Measurements from ENCODE around the gene ANKZF1.

The ANKZF1 gene

GRCh38 chr2:219228041-219228910 lies 1.3 kb upstream of the ANKZF1 start:
- DNase-seq (ENCODE audit: low read depth, low spot score) = no peak

DNA sequence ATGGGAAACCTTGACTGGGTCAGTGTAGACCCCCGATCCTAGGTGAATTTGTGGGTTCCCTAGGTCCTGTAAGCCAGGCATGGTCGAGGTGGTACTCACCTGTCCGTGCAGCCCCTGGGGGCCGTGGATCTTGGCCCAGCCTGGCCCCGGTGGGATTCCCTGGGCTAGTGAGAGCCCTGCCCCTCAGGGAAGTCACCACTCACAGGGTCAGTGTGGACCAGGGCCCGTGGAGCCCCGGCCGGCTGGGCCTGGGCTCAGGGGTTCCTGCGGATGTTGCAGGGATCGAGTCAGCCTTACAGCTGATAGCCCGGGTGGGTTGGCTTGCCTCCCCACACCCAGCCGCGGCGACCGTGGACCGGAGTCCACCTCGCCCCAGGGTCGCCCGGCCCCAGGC lies 698 bp upstream of the ANKZF1 start:
- no peak for DNase-seq (ENCODE audit: low read depth, low spot score)

DNA sequence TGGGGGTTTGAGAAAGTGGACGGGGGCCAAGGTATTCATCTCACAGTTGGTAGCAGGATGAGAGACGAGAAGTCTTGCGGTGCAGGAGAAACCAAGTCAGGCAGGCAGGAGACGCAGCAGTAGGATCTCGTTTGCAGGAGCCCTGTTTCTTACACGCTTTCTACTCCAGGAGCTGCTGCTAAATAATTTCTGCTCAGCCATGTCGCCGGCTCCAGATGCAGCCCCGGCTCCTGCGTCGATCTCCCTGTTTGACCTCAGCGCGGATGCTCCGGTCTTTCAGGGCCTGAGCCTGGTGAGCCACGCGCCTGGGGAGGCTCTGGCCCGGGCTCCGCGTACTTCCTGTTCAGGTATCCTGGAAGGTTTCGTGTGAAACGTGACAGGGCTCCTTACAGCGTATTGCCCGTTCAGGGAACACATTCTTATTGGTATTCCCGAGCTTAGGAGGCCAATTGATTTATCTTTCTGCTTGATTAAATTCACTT lies 494 bp downstream of the ANKZF1 start:
- peak; percentile 73 for DNase-seq (ENCODE audit: low read depth, low spot score)

DNA sequence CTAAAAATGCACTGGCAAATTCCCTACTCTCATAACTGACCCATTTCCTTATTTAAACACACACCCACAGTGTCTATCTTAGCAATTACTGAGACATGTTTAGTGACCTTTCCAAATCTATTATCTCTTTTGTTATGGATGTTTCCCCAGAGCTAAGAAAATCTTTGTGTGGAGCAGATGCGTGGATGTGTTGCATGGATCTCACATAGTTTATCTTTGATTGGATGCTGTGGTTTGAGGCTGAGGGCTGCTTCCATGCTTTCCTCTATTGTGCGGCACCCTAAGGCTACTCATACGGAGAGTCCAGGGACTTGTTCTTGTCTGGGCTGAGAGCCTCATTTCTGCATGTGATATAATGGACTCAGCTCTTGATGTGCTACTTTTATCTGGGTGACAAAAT lies 4.7 kb downstream of the ANKZF1 start:
- no peak for DNase-seq (ENCODE audit: low read depth, low spot score)

DNA sequence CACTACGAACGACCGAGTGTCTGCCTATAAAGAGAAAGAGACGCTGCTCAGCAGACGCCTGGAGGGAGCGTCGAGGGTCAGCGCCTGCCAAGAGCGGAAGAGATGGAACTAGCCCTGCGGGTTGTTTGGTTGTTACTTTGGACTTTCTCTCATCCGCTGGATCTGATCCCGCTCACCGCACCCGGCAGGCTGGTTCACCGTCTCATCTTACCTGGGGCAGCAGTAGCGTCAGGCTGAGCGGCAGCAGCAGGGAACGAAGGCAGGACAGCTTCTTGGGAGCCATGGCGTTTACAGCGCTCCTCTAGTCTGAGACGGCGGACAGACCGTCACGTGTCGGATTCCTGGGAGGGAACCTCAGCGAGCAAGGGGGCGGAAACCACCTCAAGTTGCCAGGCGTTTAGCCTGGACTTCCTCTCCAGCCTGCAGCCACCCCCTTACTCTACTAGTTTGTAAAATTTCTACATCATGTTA lies 13.7 kb downstream of the ANKZF1 start:
- peak; percentile 51 for DNase-seq (ENCODE audit: low read depth, low spot score)

- no peak for DNase-seq (ENCODE audit: low read depth, low spot score)
These were observed 15.2 kb downstream of the ANKZF1 start for GRCh38 chr2:219244789-219245147.

DNA sequence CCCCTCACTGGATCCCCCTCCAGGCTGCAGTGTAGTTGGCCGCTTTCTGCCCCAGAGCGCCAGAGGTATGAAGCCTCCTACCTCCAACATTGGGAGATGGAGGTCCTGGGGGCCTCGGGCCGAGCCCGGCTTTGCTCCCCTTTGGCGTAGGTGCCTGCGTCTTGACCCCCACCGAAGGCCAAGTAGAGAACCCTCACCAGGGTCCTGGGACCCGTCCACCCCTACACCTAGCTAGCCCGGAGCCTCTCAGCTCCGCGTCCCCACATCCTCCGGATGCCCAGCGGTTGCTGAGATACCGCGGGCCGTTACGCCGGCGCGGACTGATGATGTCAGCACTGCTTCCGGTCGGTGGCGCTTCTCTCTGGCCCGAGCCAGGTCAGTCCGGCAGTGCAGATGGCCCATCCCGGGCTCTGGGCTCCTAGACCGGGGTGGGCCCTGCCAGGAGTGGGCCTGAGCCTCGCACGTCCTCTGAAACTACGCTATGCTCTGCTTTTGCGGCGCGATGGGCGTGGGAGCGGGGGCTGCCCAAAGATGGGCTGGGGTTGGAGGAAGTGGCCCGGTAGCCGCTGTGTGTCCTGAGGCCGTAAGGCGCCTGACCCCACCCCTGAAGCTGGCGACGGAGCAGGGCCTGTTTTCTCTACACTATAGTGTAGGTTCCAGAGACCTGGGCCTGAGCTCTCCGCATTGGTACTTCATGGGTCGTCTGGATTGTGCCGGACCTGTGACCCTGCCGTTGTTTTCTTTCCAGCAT lies 15.7 kb downstream of the ANKZF1 start, which contains the start of the genes GLB1L and STK16:
GLB1L (minus strand) TSS at position 297 of the 751 bp plus-strand sequence. CDS start 1,871 bp downstream, outside the sequence.
STK16 (plus strand) TSS at position 332 of the 751 bp plus-strand sequence. CDS start 521 bp downstream, outside the sequence.
- peak; percentile 97 for DNase-seq (ENCODE audit: low read depth, low spot score)

DNA sequence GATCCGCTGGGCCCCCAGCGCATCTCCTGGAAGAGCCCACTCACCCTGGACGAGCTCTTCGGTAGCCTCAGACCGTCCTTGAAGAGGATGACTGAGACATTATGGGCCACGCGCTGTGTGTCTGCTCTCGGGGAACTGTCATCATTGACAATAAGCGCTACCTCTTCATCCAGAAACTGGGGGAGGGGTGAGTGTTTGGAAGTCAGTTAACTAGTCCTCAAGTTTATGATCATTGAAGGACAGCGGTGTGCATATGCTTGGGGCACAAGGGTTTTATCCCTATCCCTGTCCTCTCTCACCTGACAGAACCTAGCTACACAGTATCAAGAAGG lies 16.3 kb downstream of the ANKZF1 start:
- DNase-seq (ENCODE audit: low read depth, low spot score) = no peak

DNA sequence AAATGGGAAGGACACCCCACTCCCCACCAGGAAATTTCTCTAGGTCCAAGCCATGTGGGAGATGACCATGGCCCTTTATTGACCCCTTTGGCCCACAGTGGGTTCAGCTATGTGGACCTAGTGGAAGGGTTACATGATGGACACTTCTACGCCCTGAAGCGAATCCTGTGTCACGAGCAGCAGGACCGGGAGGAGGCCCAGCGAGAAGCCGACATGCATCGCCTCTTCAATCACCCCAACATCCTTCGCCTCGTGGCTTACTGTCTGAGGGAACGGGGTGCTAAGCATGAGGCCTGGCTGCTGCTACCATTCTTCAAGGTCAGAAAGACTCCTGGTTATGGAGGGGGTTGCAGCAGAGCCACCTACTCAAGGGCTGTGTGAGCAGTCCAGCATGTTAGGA lies 17.0 kb downstream of the ANKZF1 start:
- no peak for DNase-seq (ENCODE audit: low read depth, low spot score)

GRCh38 chr2:219247678-219248642 lies 18.4 kb downstream of the ANKZF1 start:
- peak; percentile 17 for DNase-seq (ENCODE audit: low read depth, low spot score)

- DNase-seq (ENCODE audit: low read depth, low spot score) = no peak
These were observed 19.2 kb downstream of the ANKZF1 start for GRCh38 chr2:219248845-219249202.

DNA sequence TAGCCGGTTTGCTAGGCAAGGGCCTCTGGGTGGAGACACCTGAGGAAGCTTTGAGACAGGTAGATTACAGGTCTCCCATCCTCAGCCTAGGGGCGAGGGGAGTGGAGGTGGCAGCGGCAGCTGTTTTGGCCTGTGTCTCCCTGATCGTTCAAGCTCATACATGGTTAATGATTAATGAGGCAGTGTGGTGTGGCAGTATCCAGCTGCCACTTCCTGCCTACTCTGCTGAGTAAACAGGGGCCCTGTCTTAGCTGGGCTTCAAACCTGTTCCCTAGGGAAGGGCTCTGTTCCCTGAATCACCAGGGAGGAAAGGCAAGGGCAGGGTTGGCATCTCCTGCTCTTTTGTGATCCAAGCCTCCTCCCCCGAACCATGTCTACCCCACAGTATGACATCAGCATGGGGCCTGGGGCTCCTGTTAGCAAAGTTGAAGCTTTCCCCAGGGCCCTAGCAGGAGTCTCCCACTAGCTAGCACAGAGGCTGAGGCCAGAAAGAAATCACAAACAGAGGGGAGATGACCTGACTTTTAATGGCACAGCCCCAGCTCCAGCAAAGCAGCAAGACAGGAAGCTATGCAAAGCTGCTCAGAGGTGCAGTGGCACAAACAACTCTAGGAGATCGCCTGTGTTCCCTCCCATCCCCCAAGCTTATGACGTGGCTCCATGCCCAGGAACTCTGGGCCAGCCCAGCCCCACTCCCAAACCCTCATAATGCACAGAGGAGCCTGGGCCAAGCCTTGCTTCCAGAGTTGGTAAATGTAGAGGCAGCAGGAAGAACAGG lies 19.8 kb downstream of the ANKZF1 start:
- peak; percentile 36 for DNase-seq (ENCODE audit: low read depth, low spot score)

DNA sequence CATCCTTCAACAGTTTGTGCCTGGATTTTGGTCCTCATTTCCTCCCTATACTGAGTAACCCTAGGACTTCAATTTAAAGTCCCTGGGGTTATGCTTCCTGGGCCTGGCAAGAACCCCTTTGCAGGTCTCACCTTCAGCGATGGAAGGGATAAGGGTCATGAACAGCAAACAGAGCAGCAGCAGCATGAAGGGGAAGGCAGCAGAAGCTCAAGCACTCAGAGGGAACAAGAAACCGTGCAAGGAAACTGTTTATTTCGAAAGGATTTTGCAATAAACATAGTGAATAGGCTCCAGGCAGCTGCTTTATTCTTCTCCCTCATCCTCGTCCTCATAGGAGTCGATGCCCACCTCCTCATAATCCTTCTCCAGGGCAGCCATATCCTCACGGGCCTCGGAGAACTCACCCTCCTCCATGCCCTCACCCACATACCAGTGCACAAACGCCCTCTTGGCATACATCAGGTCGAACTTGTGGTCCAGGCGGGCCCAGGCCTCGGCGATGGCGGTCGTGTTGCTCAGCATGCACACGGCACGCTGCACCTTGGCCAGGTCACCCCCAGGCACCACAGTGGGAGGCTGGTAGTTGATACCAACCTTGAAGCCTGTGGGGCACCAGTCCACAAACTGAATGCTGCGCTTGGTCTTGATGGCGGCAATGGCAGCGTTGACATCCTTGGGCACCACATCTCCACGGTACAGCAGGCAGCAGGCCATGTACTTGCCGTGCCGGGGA lies 20.6 kb downstream of the ANKZF1 start:
- DNase-seq (ENCODE audit: low read depth, low spot score) = no peak

- DNase-seq (ENCODE audit: low read depth, low spot score) = no peak
These were observed 22.1 kb downstream of the ANKZF1 start for GRCh38 chr2:219251656-219252055.

DNA sequence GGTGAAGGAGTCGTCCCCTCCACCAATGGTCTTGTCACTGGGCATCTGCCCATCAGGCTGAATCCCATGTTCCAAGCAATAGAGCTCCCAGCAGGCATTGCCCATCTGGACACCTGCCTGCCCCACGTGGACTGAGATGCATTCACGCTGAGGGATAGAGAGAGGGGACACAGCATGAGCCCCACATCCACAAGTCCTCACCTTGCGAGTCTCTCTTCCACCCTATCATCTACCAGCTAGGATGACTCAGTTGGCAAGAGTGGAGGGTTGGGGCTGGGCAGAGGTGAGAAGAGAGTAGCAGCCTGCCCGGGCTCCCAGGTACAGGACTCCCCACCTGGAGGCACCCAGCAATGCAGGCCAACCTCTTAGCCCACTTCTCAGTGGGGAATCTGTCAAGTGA lies 22.5 kb downstream of the ANKZF1 start:
- no peak for DNase-seq (ENCODE audit: low read depth, low spot score)

- DNase-seq (ENCODE audit: low read depth, low spot score) = no peak
These were observed 22.9 kb downstream of the ANKZF1 start for GRCh38 chr2:219252570-219252899.

- DNase-seq (ENCODE audit: low read depth, low spot score) = peak; percentile 52
These were observed 23.5 kb downstream of the ANKZF1 start, which contains the start of gene TUBA4B for GRCh38 chr2:219252900-219253752. Gene TUBA4B (plus strand): TSS chr2:219253243. CDS start chr2:219253408, 165 bp downstream.

DNA sequence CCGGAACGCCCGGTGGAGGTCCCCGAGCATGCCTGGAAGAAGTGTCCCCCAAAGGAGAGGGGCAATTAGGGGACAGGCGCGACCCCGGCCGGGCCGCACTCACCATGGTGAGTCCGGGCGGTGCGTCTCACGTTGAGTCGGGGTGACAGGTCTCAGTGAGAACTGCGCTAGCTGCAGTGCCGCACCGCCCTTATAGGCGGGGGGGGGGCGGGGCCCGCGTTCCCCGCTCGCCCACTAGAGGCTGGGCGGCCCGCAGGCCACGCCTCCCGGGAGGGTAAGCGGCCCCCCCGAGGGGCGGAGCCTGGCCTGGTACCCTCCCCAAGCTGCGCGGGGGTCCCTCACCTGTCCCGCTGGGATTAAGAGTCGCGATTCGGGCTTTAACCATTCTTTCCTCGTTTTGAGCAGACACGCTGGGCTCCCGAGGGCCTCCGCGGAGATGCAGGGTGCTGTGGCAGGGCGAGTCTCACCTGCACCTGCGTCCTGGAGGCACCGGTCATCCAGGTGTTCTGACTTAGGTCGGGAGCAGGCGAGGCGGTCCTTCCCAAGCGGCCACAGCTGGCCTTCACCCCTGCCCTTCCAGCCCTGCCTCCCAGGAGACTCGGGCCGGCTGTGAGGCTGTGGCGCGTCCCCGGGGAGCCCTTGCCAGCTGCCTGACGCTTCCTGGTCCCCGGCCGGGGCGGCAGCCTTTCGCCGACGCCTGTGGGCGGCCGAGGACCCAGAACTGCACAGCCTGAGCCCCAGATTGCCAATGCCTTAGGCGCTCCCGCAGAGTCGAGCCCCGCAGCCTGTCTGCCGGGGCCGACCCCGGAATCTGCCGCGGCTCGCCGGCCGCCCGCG lies 24.4 kb downstream of the ANKZF1 start, which contains the start of gene TUBA4A:
TUBA4A (minus strand) TSS at position 166 of the 837 bp plus-strand sequence; CDS start at position 106, 60 bp downstream.
- DNase-seq (ENCODE audit: low read depth, low spot score) = peak; percentile 78
